HepG2 (cell line): ENCODE results near the gene UNC5CL. TPM values are rescaled to one million over a fixed set of nuclear protein-coding genes. Genes with fewer than 3 reads are reported as not detected.

ENCODE experiments used
- GFI1 ChIP-seq: sonication (generic); formaldehyde crosslinking; IDR thresholded peaks from 2 replicates; pipeline ENCODE4 v1.5.0; 2020; ENCODE audit warnings: missing genetic modification reagents, mild to moderate bottlenecking, borderline replicate concordance
- HNF4G ChIP-seq, 2 experiments: sonication (generic) in 1 of 2; formaldehyde crosslinking in 1 of 2; IDR thresholded peaks; 2 replicates each; pipeline versions ENCODE4 v1.4.0 to v1.6.1; 2011 to 2020; ENCODE audit warnings: borderline replicate concordance in 2 of 2, low read depth in 2 of 2, mild to moderate bottlenecking in 2 of 2, low read length in 1 of 2, missing genetic modification reagents in 1 of 2, moderate library complexity in 1 of 2
- IKZF1 ChIP-seq: fragments of 450-650 bp; IDR thresholded peaks from 2 replicates; pipeline ENCODE4 v1.7.1; 2016
- ISL2 ChIP-seq: sonication (generic); formaldehyde crosslinking; IDR thresholded peaks from 2 replicates; pipeline ENCODE4 v1.5.0; 2020; ENCODE audit warnings: missing genetic modification reagents
- KDM6A ChIP-seq: IDR thresholded peaks from 2 replicates; pipeline ENCODE4 v1.6.1; 2016; ENCODE audit warnings: low read depth
- MLXIP ChIP-seq: sonication (generic); formaldehyde crosslinking; IDR thresholded peaks from 2 replicates; pipeline ENCODE4 v1.9.0; 2021; ENCODE audit warnings: missing genetic modification reagents, borderline replicate concordance
- NBN ChIP-seq: fragments of 450-650 bp; conservative IDR thresholded peaks from 2 replicates; pipeline ENCODE4 v1.6.1; 2017
- NFRKB ChIP-seq: fragments of 450-650 bp; IDR thresholded peaks from 2 replicates; pipeline ENCODE4 v1.6.1; 2017
- PHF5A ChIP-seq: IDR thresholded peaks from one replicate; pipeline ENCODE4 v1.6.1; 2018; ENCODE audit warnings: low read depth, missing genetic modification reagents; ENCODE audit not compliant: unreplicated experiment
- ZBTB49 ChIP-seq: sonication (generic); formaldehyde crosslinking; IDR thresholded peaks from 2 replicates; pipeline ENCODE4 v1.4.0; 2020; ENCODE audit warnings: missing genetic modification reagents, borderline replicate concordance
- ZFAT ChIP-seq: sonication (generic); formaldehyde crosslinking; conservative IDR thresholded peaks from 2 replicates; pipeline ENCODE4 v1.8.1; 2023; ENCODE audit warnings: missing genetic modification reagents, inconsistent platforms
- ZFP1 ChIP-seq: IDR thresholded peaks from 2 replicates; pipeline ENCODE4 v1.6.1; 2016
- ZFP91 ChIP-seq: sonication (generic); formaldehyde crosslinking; IDR thresholded peaks from 2 replicates; pipeline ENCODE4 v1.9.0; 2022; ENCODE audit warnings: missing genetic modification reagents, mild to moderate bottlenecking, borderline replicate concordance
- ZNF503 ChIP-seq: sonication (generic); formaldehyde crosslinking; IDR thresholded peaks from 2 replicates; pipeline ENCODE4 v1.4.0; 2020; ENCODE audit warnings: missing genetic modification reagents
- ZNF784 ChIP-seq: sonication (generic); formaldehyde crosslinking; IDR thresholded peaks from 2 replicates; pipeline ENCODE4 v1.5.1; 2020; ENCODE audit warnings: missing genetic modification reagents, mild to moderate bottlenecking, borderline replicate concordance
- ZNF790 ChIP-seq: sonication (generic); formaldehyde crosslinking; IDR thresholded peaks from 2 replicates; pipeline ENCODE4 v1.8.0; 2022; ENCODE audit warnings: missing genetic modification reagents, mild to moderate bottlenecking, borderline replicate concordance
- ZSCAN31 ChIP-seq: sonication (generic); formaldehyde crosslinking; IDR thresholded peaks from 2 replicates; pipeline ENCODE4 v1.5.0; 2020; ENCODE audit warnings: low read depth, mild to moderate bottlenecking, missing genetic modification reagents
- polyA plus RNA-seq, 8 experiments: library from polyadenylated mRNA; depleted of rRNA in 3 of 8; stranded (reverse) in 7 of 8; unstranded in 1 of 8; fragments of >200 nt; fragmentation: Illumina TruSeq in 4 of 8; extraction: Trizol in 4 of 8; gene quantifications; 2 replicates each; pipeline versions ENCODE4 v1.2.1 to v1.2.3, GENCODE V29; 2011 to 2016; ENCODE audit warnings: low read depth in 4 of 8, missing spikeins in 1 of 8, mixed read lengths in 1 of 8; ENCODE audit not compliant: insufficient read depth in 1 of 8
- total RNA-seq, 5 experiments: library from RNA; depleted of rRNA; stranded (reverse); fragments of >200 nt; fragmentation: Illumina TruSeq; extraction: Trizol; gene quantifications; 2 replicates each; pipeline ENCODE4 v1.2.3, GENCODE V29; 2016; ENCODE audit warnings: low read depth in 1 of 5

UNC5CL gene
- total and polyA plus RNA-seq, 2 of the 13 experiments (the other 11 are each of a cell fraction or from before 2014, with no cell fraction given) = 2.4 to 2.5 TPM

GRCh38 chr6:40997234-40997957 lies 41.6 kb downstream of the UNC5CL start (continued):
- TF ChIP-seq ZBTB49 (CRISPR knock-in tag) (no peak), ZSCAN31 (CRISPR knock-in tag) (peak; percentile 82), PHF5A (CRISPR knock-in tag) (peak; percentile 66), NBN (no peak), ZNF503 (CRISPR knock-in tag) (peak; percentile 68; the same call in 1 of the 2 replicates), ZNF790 (CRISPR knock-in tag) (no peak), IKZF1 (no peak), ZFAT (CRISPR knock-in tag) (no peak), ZFP1 (CRISPR knock-in tag) (peak; percentile 79), MLXIP (CRISPR knock-in tag) (no peak), HNF4G (IDR thresholded peaks at IDR 0.05; ENCODE audit: borderline replicate concordance, low read depth, low read length) (peak; percentile 27; the same call in 1 of the 2 replicates), HNF4G (CRISPR knock-in tag; IDR thresholded peaks at IDR 0.05; ENCODE audit: borderline replicate concordance, low read depth) (no peak), NFRKB (no peak), ZFP91 (CRISPR knock-in tag) (no peak), ZNF784 (CRISPR knock-in tag) (0 out of 2 replicates have a peak, but pooled peaks have one; percentile 68), ISL2 (CRISPR knock-in tag) (peak; percentile 59; the same call in 1 of the 2 replicates), GFI1 (CRISPR knock-in tag) (peak; percentile 85), KDM6A (CRISPR knock-in tag) (peak; percentile 67; the same call in 1 of the 2 replicates)
